Activated CD8-positive, alpha-beta memory T cell treated with anti-CD3 and anti-CD28 coated beads, Interleukin-2, amount 50 U/mL, for 1 hour (primary cell): Measurements from ENCODE around the gene ECE2.

Experiments
- DNase-seq: peaks from one replicate; pipeline ENCODE4 v3.0.0-alpha.2; 2020; ENCODE audit errors: extremely low read depth

Gene ECE2

DNA sequence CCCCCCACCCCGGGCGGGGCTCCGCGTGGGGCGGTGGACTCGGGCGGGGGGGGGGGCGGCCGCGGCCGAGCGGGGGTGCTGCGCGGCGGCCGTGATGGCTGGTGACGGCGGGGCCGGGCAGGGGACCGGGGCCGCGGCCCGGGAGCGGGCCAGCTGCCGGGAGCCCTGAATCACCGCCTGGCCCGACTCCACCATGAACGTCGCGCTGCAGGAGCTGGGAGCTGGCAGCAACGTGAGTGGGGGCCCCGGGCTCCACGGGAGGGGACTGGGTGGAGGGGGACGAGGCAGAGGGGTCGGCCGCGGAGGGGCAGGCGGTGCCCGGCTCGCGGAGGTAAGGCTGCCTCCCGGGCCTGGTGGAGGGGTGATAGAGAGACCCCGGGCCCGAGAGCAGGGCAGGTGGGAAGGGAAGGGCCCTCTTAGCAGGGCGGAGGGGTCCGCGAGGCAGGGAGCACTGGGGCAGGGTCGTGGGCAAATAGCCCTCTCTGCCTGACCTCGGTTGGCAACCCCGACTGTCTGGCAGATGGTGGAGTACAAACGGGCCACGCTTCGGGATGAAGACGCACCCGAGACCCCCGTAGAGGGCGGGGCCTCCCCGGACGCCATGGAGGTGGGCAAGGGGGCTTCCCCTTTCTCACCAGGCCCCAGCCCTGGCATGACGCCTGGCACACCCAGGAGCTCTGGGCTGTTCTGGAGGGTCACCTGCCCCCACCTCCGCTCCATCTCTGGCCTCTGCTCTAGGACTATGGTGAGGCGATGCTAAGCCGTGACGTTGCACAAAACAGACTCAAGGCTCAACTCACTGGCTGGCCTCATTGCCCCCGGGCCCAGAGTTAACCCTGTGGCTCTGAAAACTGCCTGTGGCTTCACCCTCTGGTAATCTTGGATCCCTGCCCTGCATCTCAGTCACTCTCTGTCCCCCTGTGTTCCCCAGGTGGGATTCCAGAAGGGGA is at the start of gene ECE2:
TSS of gene ECE2 (plus strand) at position 62 of the 950 bp plus-strand sequence. CDS start at position 194, 132 bp downstream.
- DNase-seq, result no peak

DNA sequence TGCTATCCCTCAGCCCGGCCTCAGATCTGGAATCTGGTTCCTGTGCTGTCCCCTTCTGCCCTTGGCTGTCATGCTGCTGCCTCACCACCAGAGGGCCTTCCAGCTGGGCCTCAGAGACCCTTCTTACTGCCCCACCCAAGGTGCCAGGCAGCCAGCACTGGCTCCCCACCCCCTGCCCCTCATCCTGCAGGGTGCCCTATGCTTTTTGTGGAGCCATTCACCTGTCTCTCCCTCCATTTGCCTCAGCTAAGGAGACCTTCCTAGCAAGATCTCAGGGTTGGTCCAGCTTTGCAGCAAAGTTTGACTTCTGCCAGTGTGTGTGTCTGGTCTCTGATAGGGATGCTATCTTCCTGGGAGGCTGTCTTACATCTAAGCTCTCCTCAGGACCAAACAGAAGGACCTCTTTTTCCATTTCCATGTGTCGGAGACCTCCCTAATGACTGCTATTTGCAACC is 48.3 kb upstream of the ECE2 start:
- no peak for DNase-seq

DNA sequence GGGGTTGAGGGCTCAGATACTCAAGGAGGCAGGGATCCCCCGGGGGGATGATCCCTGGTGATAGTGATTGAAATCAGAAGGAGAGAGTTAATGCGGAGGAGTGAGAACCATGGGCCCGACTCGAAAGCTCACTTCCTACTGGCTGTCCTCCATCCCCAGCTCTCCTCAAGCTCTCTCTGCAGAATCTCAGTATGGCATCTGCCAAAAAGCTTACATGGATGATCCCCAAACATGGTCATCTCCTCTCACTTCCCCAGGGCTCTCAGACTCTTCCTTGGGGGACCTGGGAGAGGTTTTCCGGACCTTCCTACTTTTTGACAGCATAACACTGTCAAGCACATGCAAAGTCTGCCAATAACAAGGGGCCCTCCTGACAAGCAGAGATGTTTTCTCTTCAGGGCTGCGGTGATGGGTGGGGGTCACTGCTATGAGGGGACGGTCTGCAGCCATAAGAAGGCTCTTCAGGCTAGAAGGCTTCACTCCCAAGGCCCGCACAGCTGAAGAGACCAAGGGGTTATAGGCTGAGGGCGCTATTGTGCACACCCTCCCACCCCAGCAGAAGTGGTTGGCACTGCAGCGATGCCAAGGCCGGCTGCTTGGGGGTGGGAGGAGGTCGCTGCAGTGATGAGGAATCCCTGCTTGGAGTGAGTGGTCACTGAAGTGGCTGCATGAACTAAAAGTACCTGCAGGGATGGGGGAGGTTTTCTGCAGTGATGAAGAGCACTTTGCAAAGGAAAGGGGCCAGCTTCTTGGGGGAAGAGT is 47.3 kb upstream of the ECE2 start:
- DNase-seq, result no peak

DNA sequence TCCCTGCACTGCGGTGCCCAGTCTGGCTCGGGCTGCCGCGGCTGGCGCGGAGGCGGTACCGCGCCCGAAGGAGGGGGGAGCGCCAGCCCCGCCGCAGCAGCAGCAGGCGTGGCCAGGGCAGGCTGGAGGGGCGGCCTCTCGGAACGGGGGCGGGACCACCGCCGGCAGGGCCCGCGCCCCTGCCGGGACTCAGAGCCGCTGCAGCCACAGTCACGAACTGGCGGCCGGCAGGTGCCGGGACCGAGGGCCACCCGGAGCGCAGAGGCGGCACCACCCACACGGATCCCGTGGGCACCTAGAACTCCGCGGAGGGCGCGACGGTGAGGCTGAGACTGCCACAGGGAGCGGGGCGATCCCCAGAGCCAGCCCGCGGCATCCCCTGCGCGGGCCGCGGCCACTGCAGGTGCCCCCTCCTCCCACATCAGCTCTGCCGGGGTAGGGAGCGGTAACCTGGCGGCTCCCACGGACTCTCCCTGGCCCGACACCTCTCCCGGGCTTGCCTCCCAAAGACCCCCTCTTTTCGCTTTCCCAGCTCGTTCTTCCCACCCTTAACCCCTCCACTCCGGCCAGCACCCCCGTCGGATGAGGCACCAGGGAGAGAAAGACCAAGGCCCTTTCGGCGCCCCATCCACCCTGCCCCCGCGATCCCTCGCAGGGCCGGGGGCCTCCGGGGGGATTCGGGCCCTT is 46.3 kb upstream of the ECE2 start, which contains the start of gene VWA5B2:
TSS of gene VWA5B2 (plus strand) at position 192 of the 687 bp plus-strand sequence. CDS start 944 bp downstream, outside the sequence.
- DNase-seq, result no peak

DNA sequence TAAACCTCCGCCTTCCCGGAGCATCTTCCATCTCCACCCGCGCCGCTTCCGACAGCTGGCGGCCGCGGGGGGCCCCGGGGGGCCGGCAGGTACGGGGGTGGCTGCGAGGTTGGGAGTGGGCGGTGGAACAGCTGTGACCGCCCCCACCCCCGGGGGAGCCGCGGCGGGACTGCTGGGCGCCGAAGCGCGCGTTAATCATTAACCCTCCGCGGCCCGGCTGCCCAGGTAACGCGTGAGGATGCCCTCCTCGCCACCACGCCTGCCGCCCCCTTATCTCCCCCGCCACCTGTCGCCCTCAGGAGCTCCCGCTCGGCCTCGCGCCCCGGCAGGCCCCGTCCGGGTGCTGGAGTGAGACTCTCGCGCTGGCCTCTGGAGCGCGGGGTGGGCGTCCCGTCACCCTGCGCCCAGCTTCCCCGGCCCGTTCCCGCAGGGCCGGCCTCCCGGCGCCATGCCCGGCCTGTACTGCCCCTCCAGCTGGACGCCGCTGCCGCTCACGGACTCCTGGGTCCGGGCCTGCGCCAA is 45.7 kb upstream of the ECE2 start:
- DNase-seq, result no peak

DNA sequence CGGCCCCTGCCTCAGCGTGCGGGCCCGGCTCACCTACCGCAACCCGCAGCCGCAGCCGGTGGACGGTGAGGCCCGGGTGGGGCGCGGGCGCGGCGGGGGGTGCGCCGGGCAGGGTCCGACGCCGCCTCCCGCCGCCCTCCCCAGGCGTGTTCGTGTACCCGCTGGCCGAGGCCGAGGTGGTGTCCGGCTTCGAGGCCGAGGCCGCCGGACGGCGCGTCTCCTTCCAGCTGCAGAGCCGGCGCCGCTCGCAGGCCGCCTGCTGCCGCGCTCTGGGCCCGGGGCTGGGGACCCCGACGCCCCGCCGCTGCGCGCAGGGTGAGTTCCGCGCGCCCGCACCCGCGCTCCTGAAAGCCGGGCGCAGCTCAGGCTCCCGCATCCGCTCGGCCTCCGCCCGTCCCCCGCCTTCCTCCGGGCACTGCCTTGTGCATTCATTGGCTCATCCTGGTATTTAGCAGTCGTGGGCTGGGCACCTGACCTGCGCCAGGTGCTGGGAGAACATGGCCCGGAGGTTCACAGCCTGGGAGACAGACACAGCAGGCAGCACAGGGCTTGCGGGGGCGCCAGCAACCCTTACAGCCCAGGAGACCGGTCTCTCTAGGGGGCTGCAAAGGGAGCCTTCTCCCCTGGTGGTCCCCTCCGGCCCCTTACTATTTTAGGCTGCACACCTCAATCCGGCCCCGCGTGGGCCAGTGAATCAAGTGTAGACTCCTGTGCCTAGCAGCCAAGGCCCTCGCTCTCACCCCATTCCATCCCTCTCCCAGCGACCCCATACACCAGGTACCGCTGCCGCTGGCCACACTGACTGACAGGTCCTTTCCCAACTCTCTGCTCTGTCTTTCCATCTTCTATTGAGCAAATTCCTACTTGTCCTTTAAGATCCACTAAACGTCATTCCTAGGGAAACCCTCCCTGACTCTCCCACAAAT is 45.0 kb upstream of the ECE2 start:
- DNase-seq, result no peak

DNA sequence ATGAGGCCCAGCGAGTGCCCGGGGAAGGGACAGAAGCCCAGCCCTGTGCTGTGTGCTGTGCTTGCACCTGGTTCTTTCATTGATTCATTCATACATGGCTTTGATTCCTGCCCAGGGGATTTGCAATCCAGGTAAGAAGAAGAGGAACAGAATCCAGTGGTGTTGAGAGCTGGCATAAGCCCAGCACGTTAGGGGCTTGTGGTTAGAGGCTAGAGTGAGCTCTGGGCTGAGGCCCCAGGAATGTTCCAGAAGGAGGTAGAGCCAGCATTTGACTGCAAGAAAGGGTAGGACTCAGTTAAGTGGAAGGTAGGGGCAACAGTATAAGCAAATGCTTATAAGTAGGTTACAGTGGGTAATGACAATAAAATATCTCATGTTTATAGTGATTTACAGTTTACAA is 44.2 kb upstream of the ECE2 start:
- no peak for DNase-seq

DNA sequence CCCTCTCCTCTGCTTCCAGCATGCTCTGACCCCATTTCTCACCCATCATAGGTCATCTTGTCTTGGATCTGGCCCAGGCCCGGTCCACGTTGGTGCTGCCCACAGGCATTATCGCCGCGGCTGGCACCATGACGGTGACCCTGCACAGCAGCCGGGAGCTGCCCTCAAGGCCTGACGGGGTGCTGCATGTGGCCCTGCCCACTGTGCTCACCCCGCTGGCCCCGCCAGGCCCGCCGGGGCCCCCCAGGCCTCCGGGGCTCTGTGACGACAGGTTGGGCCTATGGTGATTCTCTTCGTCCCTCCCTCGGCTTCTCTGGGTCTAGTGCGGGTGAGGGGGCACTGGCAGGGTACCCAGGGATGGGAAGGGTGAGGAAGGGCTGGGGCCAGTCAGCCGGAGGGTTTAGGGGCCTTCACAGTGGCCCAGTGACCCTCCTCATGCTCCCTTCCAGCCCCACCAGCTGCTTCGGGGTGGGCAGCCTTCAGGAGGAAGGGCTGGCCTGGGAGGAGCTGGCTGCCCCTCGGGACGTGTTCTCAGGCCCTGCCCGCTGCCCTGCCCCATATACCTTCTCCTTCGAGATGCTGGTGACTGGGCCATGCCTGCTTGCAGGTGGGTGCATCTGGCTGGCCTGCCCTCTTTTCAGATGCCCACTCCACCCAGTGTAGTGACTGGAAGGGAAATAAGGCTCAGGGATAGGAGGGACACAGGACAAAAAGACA is 42.5 kb upstream of the ECE2 start:
- no peak for DNase-seq

DNA sequence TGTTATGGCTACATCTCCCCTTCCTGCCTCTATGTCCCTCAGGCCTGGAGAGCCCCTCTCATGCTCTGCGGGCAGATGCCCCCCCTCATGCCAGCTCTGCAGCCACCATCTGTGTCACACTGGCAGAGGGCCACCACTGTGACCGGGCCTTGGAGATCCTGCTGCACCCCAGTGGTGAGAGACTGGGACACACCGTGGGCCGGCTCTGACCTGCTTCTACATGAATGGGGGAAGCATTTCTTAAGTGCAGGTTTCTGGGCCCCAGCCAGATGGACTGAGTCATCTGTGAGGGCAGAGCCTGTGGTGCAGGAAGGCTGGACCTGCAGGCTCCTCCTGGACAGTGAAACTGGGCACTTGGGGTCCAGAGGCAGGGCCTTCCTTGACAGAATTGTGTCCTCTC is 41.6 kb upstream of the ECE2 start:
- no peak for DNase-seq

DNA sequence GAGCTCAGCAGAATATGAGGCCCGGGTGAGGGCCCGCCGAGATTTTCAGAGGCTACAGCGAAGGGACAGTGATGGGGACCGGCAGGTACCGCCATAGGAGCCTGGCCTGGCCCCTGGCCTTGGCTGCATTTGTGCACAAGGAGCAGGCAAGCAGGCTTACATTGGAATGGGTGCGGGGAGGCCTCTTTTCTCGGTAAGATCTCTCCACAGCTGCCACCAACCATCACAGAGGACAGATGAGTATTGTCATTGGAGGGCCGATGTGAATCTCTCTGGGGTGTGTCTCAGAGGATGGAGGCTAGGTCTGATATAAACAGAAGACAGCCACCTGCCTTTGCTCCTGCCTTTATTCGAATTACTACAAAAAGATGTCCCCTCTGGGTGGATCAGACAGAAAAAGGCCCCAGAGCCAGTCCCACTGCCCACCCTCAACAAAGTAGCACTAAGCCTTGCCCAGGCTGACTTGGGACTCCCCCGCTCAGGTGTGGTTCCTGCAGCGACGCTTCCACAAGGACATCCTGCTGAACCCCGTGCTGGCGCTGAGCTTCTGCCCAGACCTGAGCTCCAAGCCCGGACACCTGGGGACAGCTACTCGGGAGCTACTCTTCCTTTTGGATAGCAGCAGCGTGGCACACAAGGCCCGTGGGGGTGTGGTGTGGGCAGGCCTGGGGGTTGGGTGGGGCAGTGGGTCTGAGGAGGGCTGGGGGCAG is 41.0 kb upstream of the ECE2 start:
- DNase-seq, result no peak

DNA sequence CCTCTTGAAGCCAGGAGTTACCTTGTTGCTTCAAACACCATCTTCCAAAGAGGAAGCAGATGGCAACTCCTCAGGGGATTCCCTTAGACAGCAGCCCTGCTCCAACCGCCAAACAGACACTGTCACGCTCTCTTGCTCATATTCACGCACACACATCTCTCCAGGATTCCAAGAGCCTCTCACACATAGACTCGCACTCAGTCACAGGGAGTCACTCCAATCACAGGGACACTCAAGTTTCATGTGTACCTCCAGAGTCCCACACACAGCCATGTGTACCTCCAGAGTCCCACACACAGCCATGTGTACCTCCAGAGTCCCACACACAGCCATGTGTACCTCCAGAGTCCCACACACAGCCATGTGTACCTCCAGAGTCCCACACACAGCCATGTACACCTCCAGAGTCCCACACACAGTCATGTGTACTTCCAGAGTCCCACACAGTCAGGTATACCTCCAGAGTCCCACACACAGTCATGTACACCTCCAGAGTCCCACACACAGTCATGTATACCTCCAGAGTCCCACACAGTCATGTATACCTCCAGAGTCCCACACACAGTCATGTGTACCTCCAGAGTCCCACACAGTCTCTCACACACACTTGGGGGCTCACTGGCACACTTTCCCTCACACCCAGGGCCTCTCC is 40.3 kb upstream of the ECE2 start:
- no peak for DNase-seq

DNA sequence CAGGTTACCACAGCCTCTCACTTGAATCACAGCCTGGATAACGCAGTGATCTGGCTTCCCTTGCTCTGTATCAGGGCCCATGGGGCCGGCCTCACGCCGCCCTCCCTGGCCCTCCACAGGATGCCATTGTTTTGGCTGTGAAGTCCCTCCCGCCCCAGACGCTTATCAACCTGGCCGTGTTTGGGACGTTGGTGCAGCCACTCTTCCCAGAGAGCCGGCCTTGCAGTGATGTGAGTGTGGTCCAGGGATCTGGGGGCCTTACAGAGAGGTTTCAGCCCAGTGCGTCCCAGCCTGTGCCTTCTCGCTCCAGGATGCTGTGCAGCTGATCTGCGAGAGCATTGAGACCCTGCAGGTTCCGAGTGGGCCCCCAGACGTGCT is 39.8 kb upstream of the ECE2 start:
- no peak for DNase-seq

DNA sequence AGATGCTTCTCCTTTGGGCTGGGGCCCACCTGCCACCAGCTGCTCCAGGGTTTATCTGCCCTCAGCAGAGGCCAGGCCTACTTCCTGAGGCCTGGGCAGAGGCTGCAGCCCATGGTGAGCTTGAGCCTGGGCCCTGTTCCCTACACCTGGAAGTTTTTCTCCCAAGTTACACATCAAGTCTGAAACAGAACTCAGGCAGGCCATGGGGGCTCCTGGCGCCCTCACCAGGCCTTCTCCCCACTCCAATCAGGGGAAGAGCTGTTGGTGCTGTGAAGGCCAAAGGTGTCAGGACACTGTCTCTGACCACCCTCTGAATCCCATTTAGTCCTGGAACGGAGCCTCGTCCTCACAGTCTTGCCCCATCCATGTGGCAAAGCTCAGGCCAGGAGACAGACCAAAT is 39.2 kb upstream of the ECE2 start:
- no peak for DNase-seq

DNA sequence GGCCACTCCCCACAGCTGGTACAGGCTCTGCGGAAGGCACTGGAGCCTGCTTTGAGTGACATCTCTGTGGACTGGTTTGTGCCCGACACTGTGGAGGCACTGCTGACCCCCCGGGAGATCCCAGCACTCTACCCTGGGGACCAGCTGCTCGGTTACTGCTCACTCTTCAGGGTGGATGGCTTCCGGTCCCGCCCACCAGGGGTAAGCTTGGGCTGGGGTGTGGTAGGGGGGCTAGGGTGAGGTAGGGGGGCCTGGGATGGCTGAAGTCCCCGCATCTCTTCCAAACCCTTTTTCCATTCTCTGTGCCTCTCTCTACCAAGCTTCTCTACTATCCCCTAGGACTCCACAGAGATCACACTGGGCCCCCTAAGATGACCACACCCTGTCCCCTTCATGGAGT is 38.6 kb upstream of the ECE2 start:
- no peak for DNase-seq

DNA sequence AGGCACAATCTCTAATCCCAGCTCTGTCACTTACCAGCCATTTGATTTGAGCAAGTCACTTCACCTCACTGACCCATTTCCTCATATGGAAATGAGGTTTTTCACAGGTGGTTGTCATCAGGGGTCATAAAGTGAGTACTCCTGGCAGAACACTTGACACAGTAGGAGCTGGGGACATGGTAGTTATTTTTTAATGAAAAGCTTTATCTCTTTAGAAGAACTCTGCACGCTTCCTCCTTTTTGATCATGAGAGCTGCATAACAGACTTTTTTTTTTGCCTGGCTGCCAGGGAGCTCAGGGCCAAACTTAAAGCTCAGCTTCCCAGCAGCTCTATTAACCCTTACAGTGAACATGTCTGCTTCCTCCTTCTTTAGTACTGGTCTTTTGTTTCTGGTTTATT is 38.0 kb upstream of the ECE2 start:
- no peak for DNase-seq

DNA sequence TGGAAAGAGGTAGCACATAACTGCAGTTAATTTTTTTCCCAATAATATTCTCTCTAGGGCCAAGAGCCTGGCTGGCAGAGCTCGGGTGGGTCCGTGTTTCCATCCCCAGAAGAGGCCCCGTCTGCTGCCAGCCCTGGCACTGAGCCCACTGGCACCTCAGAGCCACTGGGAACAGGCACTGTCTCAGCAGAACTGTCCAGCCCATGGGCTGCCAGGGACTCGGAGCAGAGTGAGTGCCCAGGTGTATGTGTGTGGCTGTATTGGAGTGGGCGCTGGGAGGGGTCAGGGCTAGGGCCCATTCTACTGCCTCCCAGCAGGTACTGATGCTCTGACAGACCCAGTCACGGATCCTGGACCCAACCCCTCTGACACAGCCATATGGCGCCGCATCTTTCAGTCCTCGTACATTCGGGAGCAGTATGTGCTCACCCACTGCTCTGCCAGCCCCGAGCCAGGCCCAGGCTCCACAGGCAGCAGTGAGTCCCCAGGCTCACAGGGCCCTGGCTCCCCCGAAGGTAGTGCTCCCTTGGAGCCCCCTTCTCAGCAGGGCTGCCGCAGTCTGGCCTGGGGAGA is 37.5 kb upstream of the ECE2 start:
- no peak for DNase-seq

DNA sequence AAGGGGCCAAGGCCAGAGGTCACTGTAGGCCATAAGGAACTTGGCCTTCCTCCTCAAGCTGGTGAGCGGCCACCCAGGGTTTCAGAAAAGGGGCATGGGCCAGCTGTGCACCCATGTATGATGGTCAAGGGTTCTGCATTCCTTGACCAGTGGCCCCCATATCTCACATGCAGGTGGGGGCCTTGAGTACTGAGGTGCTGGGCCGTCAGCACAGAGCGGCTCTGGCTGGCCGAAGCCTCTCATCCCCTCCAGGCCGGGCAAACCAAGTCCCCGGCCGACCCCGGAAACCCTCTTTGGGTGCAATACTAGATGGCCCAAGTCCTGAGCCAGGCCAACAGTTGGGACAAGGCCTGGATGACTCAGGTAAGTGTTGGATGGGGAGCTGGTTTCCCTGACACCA is 36.6 kb upstream of the ECE2 start:
- no peak for DNase-seq

DNA sequence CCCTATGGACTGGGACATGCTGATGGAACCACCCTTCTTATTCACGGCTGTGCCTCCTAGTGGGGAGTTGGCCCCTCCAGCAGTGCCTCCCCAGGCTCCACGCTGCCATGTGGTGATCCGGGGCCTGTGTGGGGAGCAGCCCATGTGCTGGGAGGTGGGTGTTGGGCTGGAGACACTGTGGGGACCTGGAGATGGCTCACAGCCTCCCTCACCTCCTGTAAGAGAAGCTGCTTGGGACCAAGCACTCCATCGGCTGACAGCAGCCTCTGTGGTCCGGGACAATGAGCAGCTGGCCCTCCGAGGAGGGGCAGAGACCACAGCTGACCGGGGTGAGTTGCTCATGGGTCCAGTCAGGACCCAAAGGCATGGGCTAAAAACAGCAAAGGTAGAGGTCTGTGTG is 36.1 kb upstream of the ECE2 start:
- DNase-seq, result no peak
